MM.1S (cell line): Measurements from ENCODE around the gene NOTUM.

ENCODE experiments used
- EZH2 ChIP-seq: fragments of 300-600 bp; sonication (generic); optimal IDR thresholded peaks from 2 replicates; pipeline ENCODE3; 2017; ENCODE audit warnings: low read depth, mild to moderate bottlenecking, antibody characterized with exemption, low read length, mixed read lengths
- EZH2phosphoT487 ChIP-seq: fragments of 300-600 bp; sonication (generic); IDR thresholded peaks from 2 replicates; pipeline ENCODE4 v1.6.1; 2018; ENCODE audit warnings: antibody characterized with exemption, low read length
- TF ChIP-seq, protein P1 (sequence below): fragments of 300-600 bp; sonication (generic); IDR thresholded peaks from 2 replicates; pipeline ENCODE4 v1.5.1; 2016; ENCODE audit warnings: antibody characterized with exemption, low read length, mixed read lengths

DNA sequence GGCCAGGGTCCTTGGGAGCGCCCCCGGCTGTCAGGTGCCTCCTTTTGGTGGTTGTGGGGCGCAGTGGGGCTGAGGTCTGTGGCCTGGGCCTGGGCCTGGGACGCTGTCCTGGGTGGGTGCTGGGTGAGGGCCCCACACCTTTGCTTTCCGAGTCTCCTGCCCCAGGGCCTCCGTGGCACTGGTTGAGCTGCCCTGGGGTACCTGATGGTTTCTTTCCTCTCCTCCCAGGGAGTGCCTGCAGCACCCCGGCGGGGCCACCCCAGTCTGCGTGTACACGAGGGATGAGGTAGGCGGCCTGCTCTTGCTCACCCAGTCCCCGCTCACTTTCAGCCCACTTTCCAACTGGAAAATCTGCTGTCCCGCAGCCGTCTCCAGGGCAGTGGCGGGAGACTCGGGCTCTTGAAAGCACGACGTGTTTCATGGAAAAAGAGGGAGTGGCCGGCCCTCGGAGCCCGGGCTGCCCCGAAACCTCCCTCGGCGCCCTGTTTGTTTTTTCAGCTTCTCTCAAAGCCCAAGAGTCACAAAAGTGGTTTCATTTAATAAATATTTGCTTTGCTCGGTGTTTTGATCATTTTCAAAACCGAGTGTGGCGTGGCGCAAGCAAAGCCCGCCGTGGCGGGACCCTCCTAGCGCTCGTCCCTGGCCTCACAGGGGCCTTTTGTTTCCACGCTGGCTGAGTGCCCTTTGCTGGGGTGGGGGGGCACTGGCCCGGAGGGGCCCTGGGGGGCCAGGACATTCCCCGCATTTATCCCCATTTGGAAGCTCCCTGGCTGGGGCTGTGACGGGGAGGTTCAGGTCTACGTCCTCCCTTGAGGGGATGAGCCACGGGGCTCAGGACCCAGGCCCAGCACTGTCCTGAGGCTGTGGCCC, 33.8 kb upstream of the NOTUM start:
- TF ChIP-seq, protein P1, sequence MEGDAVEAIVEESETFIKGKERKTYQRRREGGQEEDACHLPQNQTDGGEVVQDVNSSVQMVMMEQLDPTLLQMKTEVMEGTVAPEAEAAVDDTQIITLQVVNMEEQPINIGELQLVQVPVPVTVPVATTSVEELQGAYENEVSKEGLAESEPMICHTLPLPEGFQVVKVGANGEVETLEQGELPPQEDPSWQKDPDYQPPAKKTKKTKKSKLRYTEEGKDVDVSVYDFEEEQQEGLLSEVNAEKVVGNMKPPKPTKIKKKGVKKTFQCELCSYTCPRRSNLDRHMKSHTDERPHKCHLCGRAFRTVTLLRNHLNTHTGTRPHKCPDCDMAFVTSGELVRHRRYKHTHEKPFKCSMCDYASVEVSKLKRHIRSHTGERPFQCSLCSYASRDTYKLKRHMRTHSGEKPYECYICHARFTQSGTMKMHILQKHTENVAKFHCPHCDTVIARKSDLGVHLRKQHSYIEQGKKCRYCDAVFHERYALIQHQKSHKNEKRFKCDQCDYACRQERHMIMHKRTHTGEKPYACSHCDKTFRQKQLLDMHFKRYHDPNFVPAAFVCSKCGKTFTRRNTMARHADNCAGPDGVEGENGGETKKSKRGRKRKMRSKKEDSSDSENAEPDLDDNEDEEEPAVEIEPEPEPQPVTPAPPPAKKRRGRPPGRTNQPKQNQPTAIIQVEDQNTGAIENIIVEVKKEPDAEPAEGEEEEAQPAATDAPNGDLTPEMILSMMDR, result no peak
- TF ChIP-seq EZH2phosphoT487 (no peak), EZH2 (no peak)
